Adrenal gland (tissue), 12 donors: Measurements from ENCODE around the gene SUGP1. TPM values are rescaled to one million over a fixed set of nuclear protein-coding genes. Genes with fewer than 3 reads are reported as not detected.

Experiments
- DNase-seq, 7 donors: peaks; one replicate each; pipeline ENCODE4 v3.0.0-alpha.2; 2019 to 2020
- H3K27ac ChIP-seq, 5 donors: fragments of 200-600 bp; sonication (generic) in 4 of 5; 1 replicate in 3 of 5; 2 replicates in 2 of 5; pipeline versions ENCODE4 v1.5.1 to v1.8.0; 2016 to 2020; ENCODE audit warnings: mild to moderate bottlenecking in 1 of 5
- H3K27me3 ChIP-seq: fragments of 200-600 bp; 2 replicates; pipeline ENCODE4 v1.8.0; 2021
- H3K36me3 ChIP-seq, 2 donors: fragments of 200-600 bp; replicated peaks in 1 of 2; 1 replicate in 1 of 2; 2 replicates in 1 of 2; pipeline versions ENCODE4 v1.5.1 to v1.8.0; 2018 to 2022
- H3K4me1 ChIP-seq, 2 donors: fragments of 200-600 bp; replicated peaks in 1 of 2; 1 replicate in 1 of 2; 2 replicates in 1 of 2; pipeline versions ENCODE4 v1.5.1 to v1.8.0; 2018 to 2021
- H3K4me3 ChIP-seq, 4 donors: fragments of 200-600 bp; sonication (generic) in 3 of 4; one replicate each; pipeline ENCODE4 v1.5.1; 2016 to 2018
- H3K9me3 ChIP-seq, 3 donors: fragments of 200-600 bp; sonication (generic) in 1 of 3; replicated peaks in 1 of 3; 1 replicate in 2 of 3; 2 replicates in 1 of 3; pipeline versions ENCODE4 v1.5.1 to v1.8.0; 2016 to 2021
- CTCF ChIP-seq, 6 experiments: fragments of 450-650 bp in 4 of 6; fragments of 200-600 bp in 2 of 6; sonication (generic) in 1 of 6; IDR thresholded peaks; 1 replicate in 5 of 6; 2 replicates in 1 of 6; pipeline versions ENCODE4 v1.5.1 to v1.8.0; 2016 to 2021; ENCODE audit warnings: antibody characterized with exemption in 6 of 6, mild to moderate bottlenecking in 2 of 6, moderate library complexity in 1 of 6
- POLR2A ChIP-seq, 2 donors: fragments of 450-650 bp; IDR thresholded peaks; one replicate each; pipeline ENCODE4 v1.6.1; 2017; ENCODE audit warnings: antibody characterized with exemption in 2 of 2, mild to moderate bottlenecking in 2 of 2, moderate library complexity in 1 of 2
- WGBS, 4 donors: extraction: QIAGEN DNeasy Blood & Tissue Kit in 2 of 4; methylation state at CpG; one replicate each; pipeline versions ENCODE4 v1.1.5 to v1.1.7; 2013 to 2017; 5-methylcytosine and 5-hydroxymethylcytosine counted together
- intact Hi-C, 2 donors: fragments of 100-400 bp; cut with DNase I; formaldehyde crosslinking; loops; one replicate each; pipeline versions ENCODE4 v1.14.1 to v1.15.0; 2022 to 2023
- polyA plus RNA-seq, 3 donors: library from polyadenylated mRNA; stranded (reverse); fragments of 200-250 nt in 2 of 3; fragments of 350-450 nt in 1 of 3; fragmentation: Illumina TruSeq in 1 of 3; extraction: RNeasy Lipid Tissue Mini Kit (QIAGEN cat#74804) in 1 of 3; gene quantifications; one replicate each; pipeline ENCODE4 v1.2.3, GENCODE V29; 2013 to 2014
- small RNA-seq, 2 donors: library from RNA; depleted of rRNA; stranded (forward); fragments of <200 nt; gene quantifications; one replicate each; pipeline ENCODE3, GENCODE V24; 2016
- total RNA-seq, 9 donors: library from RNA; depleted of rRNA in 4 of 9; stranded (reverse); fragments of >200 nt in 4 of 9; fragments of 120-200 nt in 1 of 9; fragmentation: NEBNext Ultra II Directional in 1 of 9; extraction: Animal tissue kit (Norgen Biotek cat#: 25700) in 1 of 9; gene quantifications; one replicate each; pipeline versions ENCODE4 v1.1.0 to v1.2.4, GENCODE V29; 2013 to 2023
- donor health status: healthy with polysubstance abuse.
- donor health status: Bipolar disorder and iron deficiency.
- donor health status: DM: yes; HTN: yes; CAD: no.
- donor health status: DM: no; HTN: no; CAD: no.
- donor health status: DM: no; HTN: no; CAD: no.
- donor health status: DM: yes; HTN: yes; CAD: no.

The SUGP1 gene
- total and polyA plus RNA-seq, 12 donors, result 25.5 to 130 (median 60.5) TPM

GRCh38 chr19:19227217-19227616 is 93.1 kb downstream of the SUGP1 start:
- no peaks in the 10 kb centered on the region for H3K9me3 ChIP-seq
- H3K27ac ChIP-seq, result no peak overlapping the region
- intact Hi-C loops, result no loop called here
- DNase-seq, result no peak
- WGBS, 4 donors, result 83 to 88% (median 86%) methylated on average over 2 to 4 of the region's 4 CpGs
- no peak overlapping the region for H3K4me3 ChIP-seq
- no peak for TF ChIP-seq POLR2A (IDR thresholded peaks at IDR 0.05)
- no peak for TF ChIP-seq CTCF (IDR thresholded peaks at IDR 0.05)
- no peaks in the 10 kb centered on the region for H3K36me3 ChIP-seq
- peaks cover 0 to 8% of the 10 kb centered on the region in 2 donors for H3K4me1 ChIP-seq
- peaks cover 14% of the 10 kb centered on the region for H3K27me3 ChIP-seq

- intact Hi-C loops, result no loop called here
These were observed 93.6 kb downstream of the SUGP1 start for GRCh38 chr19:19226663-19227062.

GRCh38 chr19:19226204-19226603 is 94.1 kb downstream of the SUGP1 start:
- WGBS, 4 donors, result 60 to 89% (median 77%) methylated on average over 1 to 5 of the region's 5 CpGs
- Histone ChIP-seq H3K4me1 (peaks cover 0 to 8% of the 10 kb centered on the region in 2 donors), H3K27ac (no peak overlapping the region), H3K9me3 (no peaks in the 10 kb centered on the region), H3K36me3 (no peaks in the 10 kb centered on the region), H3K4me3 (no peak overlapping the region), H3K27me3 (peaks cover 14% of the 10 kb centered on the region)
- intact Hi-C loops, result no loop called here
- no peak for DNase-seq
- TF ChIP-seq CTCF (IDR thresholded peaks at IDR 0.05) (no peak), POLR2A (IDR thresholded peaks at IDR 0.05) (no peak)

More at GRCh38 chr19:19226663-19227062, 93.6 kb downstream of the SUGP1 start:
- peaks cover 14% of the 10 kb centered on the region for H3K27me3 ChIP-seq
- no peaks in the 10 kb centered on the region for H3K36me3 ChIP-seq
- H3K4me1 ChIP-seq, result peaks cover 0 to 8% of the 10 kb centered on the region in 2 donors
- DNase-seq, result no peak
- TF ChIP-seq CTCF (IDR thresholded peaks at IDR 0.05), result no peak
- TF ChIP-seq POLR2A (IDR thresholded peaks at IDR 0.05), result no peak
- 61 to 75% (median 69%) methylated on average over 7 to 10 of the region's 10 CpGs for WGBS, 4 donors
- H3K4me3 ChIP-seq, result no peak overlapping the region
- no peaks in the 10 kb centered on the region for H3K9me3 ChIP-seq
- no peak overlapping the region for H3K27ac ChIP-seq

Small RNAs within 50 kb of the gene (small RNA-seq; reads per million reads assigned to genes)
- 0 reads per million in 2 donors for gene RNU6-1028P

Other genes starting within 250 kb of the SUGP1 start
- 10 to 100 TPM; 27.0 to 83.8 (median 37.7) TPM for gene TMEM161A, start 182.0 kb downstream of the SUGP1 start, total RNA-seq
- 10 to 100 TPM in 2 of 3 donors, 1 to 10 TPM in 1; 5.5 to 52.8 (median 44.4) TPM for gene TMEM161A, start 182.0 kb downstream of the SUGP1 start, polyA plus RNA-seq
- 1 to 10 TPM in 2 of 9 donors, under 1 TPM in 4, not detected in 3; 0.42 to 3.7 (median 0.76) TPM for gene MEF2B, start 150.2 kb downstream of the SUGP1 start, total RNA-seq
- gene MEF2B, start 150.2 kb downstream of the SUGP1 start, polyA plus RNA-seq, result 1 to 10 TPM in 2 of 3 donors, not detected in 1; 3.3 to 6.0 TPM
- 10 to 100 TPM in 8 of 9 donors, 1 to 10 TPM in 1; 8.3 to 32.2 (median 21.9) TPM for gene BORCS8, start 128.4 kb downstream of the SUGP1 start, total RNA-seq
- 10 to 100 TPM; 20.3 to 49.6 (median 34.2) TPM for gene BORCS8, start 128.4 kb downstream of the SUGP1 start, polyA plus RNA-seq
- gene RFXANK, start 128.3 kb downstream of the SUGP1 start, total RNA-seq, result 10 to 100 TPM; 28.0 to 79.9 (median 51.6) TPM
- 100 to 1,000 TPM in 2 of 3 donors, 10 to 100 TPM in 1; 21.7 to 195 (median 140) TPM for gene RFXANK, start 128.3 kb downstream of the SUGP1 start, polyA plus RNA-seq
- 10 to 100 TPM in 8 of 9 donors, 1 to 10 TPM in 1; 4.0 to 16.4 (median 12.3) TPM for gene NR2C2AP, start 117.1 kb downstream of the SUGP1 start, total RNA-seq
- 10 to 100 TPM in 2 of 3 donors, 1 to 10 TPM in 1; 9.9 to 21.6 (median 21.2) TPM for gene NR2C2AP, start 117.1 kb downstream of the SUGP1 start, polyA plus RNA-seq
- gene NCAN, start 108.6 kb downstream of the SUGP1 start, total RNA-seq, result under 1 TPM in 3 of 9 donors, not detected in 6; 0.06 to 0.42 (median 0.14) TPM
- under 1 TPM in 2 of 3 donors, not detected in 1; 0.08 to 0.11 TPM for gene NCAN, start 108.6 kb downstream of the SUGP1 start, polyA plus RNA-seq
- 1 to 10 TPM in 2 of 9 donors, under 1 TPM in 3, not detected in 4; 0.28 to 1.1 (median 0.74) TPM for gene TM6SF2, start 47.2 kb downstream of the SUGP1 start, total RNA-seq
- gene TM6SF2, start 47.2 kb downstream of the SUGP1 start, polyA plus RNA-seq, result 1 to 10 TPM in 2 of 3 donors, under 1 TPM in 1; 0.26 to 5.3 (median 1.3) TPM
- 10 to 100 TPM; 25.5 to 64.8 (median 48.8) TPM for gene MAU2, start 320 bp upstream of the SUGP1 start, total RNA-seq
- gene MAU2, start 320 bp upstream of the SUGP1 start, polyA plus RNA-seq, result 10 to 100 TPM; 14.9 to 41.3 (median 29.5) TPM
- 100 to 1,000 TPM in 1 of 9 donors, 10 to 100 TPM in 8; 17.8 to 125 (median 65.3) TPM for gene GATAD2A, start 85.2 kb upstream of the SUGP1 start, total RNA-seq
- gene GATAD2A, start 85.2 kb upstream of the SUGP1 start, polyA plus RNA-seq, result 10 to 100 TPM; 17.0 to 35.1 (median 20.9) TPM
- gene TSSK6, start 195.0 kb upstream of the SUGP1 start, total RNA-seq, result 10 to 100 TPM in 1 of 9 donors, 1 to 10 TPM in 6, under 1 TPM in 2; 0.61 to 50.5 (median 3.5) TPM
- 1 to 10 TPM in 1 of 3 donors, under 1 TPM in 1, not detected in 1; 0.37 to 1.0 TPM for gene TSSK6, start 195.0 kb upstream of the SUGP1 start, polyA plus RNA-seq
- 100 to 1,000 TPM in 7 of 9 donors, 10 to 100 TPM in 2; 17.0 to 517 (median 323) TPM for gene NDUFA13, start 195.7 kb upstream of the SUGP1 start, total RNA-seq
- gene NDUFA13, start 195.7 kb upstream of the SUGP1 start, polyA plus RNA-seq, result 100 to 1,000 TPM; 202 to 558 (median 329) TPM
- gene YJEFN3, start 208.4 kb upstream of the SUGP1 start, total RNA-seq, result 1 to 10 TPM in 5 of 9 donors, under 1 TPM in 4; 0.36 to 5.7 (median 1.1) TPM
- gene YJEFN3, start 208.4 kb upstream of the SUGP1 start, polyA plus RNA-seq, result 10 to 100 TPM in 1 of 3 donors, 1 to 10 TPM in 1, under 1 TPM in 1; 0.77 to 30.2 (median 6.1) TPM
- under 1 TPM in 2 of 9 donors, not detected in 7; 0.22 to 0.43 TPM for gene CILP2, start 217.8 kb upstream of the SUGP1 start, total RNA-seq
- under 1 TPM in 2 of 3 donors, not detected in 1; 0.13 to 0.24 TPM for gene CILP2, start 217.8 kb upstream of the SUGP1 start, polyA plus RNA-seq